HCT116 (cell line): ENCODE data around the gene SLC25A47.

Experiments
- CBX3 ChIP-seq: IDR thresholded peaks from 2 replicates; pipeline ENCODE4 v1.6.1; 2012; ENCODE audit warnings: low read depth
- EGR1 ChIP-seq: IDR thresholded peaks from 2 replicates; pipeline ENCODE4 v1.6.1; 2012; ENCODE audit warnings: low read depth
- EZH2 ChIP-seq: fragments of 200-600 bp; sonication (generic); IDR thresholded peaks from 2 replicates; pipeline ENCODE4 v1.6.1; 2017; ENCODE audit warnings: antibody characterized with exemption, mixed run types
- EZH2phosphoT487 ChIP-seq: fragments of 200-600 bp; IDR thresholded peaks from 2 replicates; pipeline ENCODE4 v1.6.1; 2018; ENCODE audit warnings: antibody characterized with exemption, borderline replicate concordance
- JUND ChIP-seq: IDR thresholded peaks from 2 replicates; pipeline ENCODE4 v1.6.1; 2012
- POLR2A ChIP-seq: IDR thresholded peaks from 2 replicates; pipeline ENCODE4 v1.7.0; 2011; ENCODE audit warnings: borderline replicate concordance; ENCODE audit not compliant: insufficient read depth, insufficient read length; ENCODE audit errors: extremely low read depth
- POLR2AphosphoS5 ChIP-seq: IDR thresholded peaks from 2 replicates; pipeline ENCODE4 v1.6.1; 2011; ENCODE audit warnings: mild to moderate bottlenecking, low read depth, low read length, moderate library complexity
- RAD21 ChIP-seq: IDR thresholded peaks from 2 replicates; pipeline ENCODE4 v1.6.1; 2012; ENCODE audit warnings: low read depth, mild to moderate bottlenecking
- SP1 ChIP-seq: IDR thresholded peaks from 2 replicates; pipeline ENCODE4 v1.6.1; 2012; ENCODE audit warnings: low read depth
- ZFX ChIP-seq: fragments of 450-650 bp; IDR thresholded peaks from 2 replicates; pipeline ENCODE4 v1.6.1; 2017
- ZNF274 ChIP-seq: fragments of 200-500 bp; sonication (Bioruptor generic); IDR thresholded peaks from 2 replicates; pipeline ENCODE4 v1.6.1; 2014; ENCODE audit warnings: mild to moderate bottlenecking, low read depth, low read length, inconsistent platforms
- TF ChIP-seq, protein P1 (sequence below): IDR thresholded peaks from 2 replicates; pipeline ENCODE4 v1.6.1; 2012
- TF ChIP-seq, protein P2 (sequence below): IDR thresholded peaks from 2 replicates; pipeline ENCODE4 v1.6.1; 2012; ENCODE audit warnings: low read depth
- TF ChIP-seq, protein P3 (sequence below), 3 experiments: fragments of 200-600 bp in 1 of 3; sonication (generic) in 1 of 3; IDR thresholded peaks in 2 of 3; conservative IDR thresholded peaks in 1 of 3; 2 replicates each; pipeline ENCODE4 v1.5.1; 2012 to 2017; ENCODE audit warnings: low read depth in 2 of 3, low read length in 2 of 3, antibody characterized with exemption in 1 of 3, borderline replicate concordance in 1 of 3, control low read depth in 1 of 3, mild to moderate bottlenecking in 1 of 3, mixed read lengths in 1 of 3, mixed run types in 1 of 3, moderate library complexity in 1 of 3; ENCODE audit not compliant: insufficient read depth in 1 of 3

DNA sequence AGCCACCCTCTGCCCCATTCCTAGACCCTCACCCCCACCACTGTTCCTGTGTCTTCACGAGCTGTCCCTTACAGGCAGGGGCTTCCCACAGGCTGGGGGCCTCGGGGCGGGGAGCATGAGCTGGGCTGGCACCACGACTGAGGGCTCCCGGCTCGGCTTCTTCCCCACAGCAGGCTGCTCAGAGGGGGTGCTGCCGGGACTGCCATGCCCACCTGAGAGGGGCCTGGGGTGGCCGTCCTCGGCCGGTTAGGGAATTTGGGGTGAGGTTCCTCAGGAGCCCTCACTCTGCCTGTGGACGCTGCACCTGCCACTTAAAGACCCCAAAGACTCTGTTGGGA is 6.8 kb downstream of the SLC25A47 start:
- no peak for TF ChIP-seq CBX3
- no peak for TF ChIP-seq EZH2
- TF ChIP-seq EZH2phosphoT487 = no peak
- TF ChIP-seq EGR1 = no peak
- TF ChIP-seq POLR2A = no peak
- TF ChIP-seq, protein P1, sequence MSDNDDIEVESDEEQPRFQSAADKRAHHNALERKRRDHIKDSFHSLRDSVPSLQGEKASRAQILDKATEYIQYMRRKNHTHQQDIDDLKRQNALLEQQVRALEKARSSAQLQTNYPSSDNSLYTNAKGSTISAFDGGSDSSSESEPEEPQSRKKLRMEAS = no peak
- TF ChIP-seq, protein P2, sequence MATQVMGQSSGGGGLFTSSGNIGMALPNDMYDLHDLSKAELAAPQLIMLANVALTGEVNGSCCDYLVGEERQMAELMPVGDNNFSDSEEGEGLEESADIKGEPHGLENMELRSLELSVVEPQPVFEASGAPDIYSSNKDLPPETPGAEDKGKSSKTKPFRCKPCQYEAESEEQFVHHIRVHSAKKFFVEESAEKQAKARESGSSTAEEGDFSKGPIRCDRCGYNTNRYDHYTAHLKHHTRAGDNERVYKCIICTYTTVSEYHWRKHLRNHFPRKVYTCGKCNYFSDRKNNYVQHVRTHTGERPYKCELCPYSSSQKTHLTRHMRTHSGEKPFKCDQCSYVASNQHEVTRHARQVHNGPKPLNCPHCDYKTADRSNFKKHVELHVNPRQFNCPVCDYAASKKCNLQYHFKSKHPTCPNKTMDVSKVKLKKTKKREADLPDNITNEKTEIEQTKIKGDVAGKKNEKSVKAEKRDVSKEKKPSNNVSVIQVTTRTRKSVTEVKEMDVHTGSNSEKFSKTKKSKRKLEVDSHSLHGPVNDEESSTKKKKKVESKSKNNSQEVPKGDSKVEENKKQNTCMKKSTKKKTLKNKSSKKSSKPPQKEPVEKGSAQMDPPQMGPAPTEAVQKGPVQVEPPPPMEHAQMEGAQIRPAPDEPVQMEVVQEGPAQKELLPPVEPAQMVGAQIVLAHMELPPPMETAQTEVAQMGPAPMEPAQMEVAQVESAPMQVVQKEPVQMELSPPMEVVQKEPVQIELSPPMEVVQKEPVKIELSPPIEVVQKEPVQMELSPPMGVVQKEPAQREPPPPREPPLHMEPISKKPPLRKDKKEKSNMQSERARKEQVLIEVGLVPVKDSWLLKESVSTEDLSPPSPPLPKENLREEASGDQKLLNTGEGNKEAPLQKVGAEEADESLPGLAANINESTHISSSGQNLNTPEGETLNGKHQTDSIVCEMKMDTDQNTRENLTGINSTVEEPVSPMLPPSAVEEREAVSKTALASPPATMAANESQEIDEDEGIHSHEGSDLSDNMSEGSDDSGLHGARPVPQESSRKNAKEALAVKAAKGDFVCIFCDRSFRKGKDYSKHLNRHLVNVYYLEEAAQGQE = no peak
- TF ChIP-seq POLR2AphosphoS5 = no peak
- TF ChIP-seq, protein P3, sequence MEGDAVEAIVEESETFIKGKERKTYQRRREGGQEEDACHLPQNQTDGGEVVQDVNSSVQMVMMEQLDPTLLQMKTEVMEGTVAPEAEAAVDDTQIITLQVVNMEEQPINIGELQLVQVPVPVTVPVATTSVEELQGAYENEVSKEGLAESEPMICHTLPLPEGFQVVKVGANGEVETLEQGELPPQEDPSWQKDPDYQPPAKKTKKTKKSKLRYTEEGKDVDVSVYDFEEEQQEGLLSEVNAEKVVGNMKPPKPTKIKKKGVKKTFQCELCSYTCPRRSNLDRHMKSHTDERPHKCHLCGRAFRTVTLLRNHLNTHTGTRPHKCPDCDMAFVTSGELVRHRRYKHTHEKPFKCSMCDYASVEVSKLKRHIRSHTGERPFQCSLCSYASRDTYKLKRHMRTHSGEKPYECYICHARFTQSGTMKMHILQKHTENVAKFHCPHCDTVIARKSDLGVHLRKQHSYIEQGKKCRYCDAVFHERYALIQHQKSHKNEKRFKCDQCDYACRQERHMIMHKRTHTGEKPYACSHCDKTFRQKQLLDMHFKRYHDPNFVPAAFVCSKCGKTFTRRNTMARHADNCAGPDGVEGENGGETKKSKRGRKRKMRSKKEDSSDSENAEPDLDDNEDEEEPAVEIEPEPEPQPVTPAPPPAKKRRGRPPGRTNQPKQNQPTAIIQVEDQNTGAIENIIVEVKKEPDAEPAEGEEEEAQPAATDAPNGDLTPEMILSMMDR (IDR thresholded peaks at IDR 0.05 in 2 of 3, conservative IDR thresholded peaks at IDR 0.05 in 1 of 3; ENCODE audit: borderline replicate concordance in 1 of 3, insufficient read depth in 1 of 3, low read depth in 2 of 3, low read length in 2 of 3) = no peak
- TF ChIP-seq RAD21 = no peak
- no peak for TF ChIP-seq ZFX
- TF ChIP-seq JUND = no peak
- TF ChIP-seq SP1 = no peak
- no peak for TF ChIP-seq ZNF274
